SK-N-SH (cell line): Measurements from ENCODE around the gene ADM. TPM values are rescaled to one million over a fixed set of nuclear protein-coding genes. Genes with fewer than 3 reads are reported as not detected.

Experiments used
- CTCF ChIA-PET: fragments of 300-600, 350-600 bp; formaldehyde crosslinking; extraction: SDS; loops from one replicate; lab custom pipeline; 2021; lab: Yijun Ruan, JAX
- POLR2A ChIA-PET: fragments of 350-600 bp; sonication (Branson Sonifier 250); formaldehyde crosslinking; extraction: SDS; loops from one replicate; lab custom pipeline; 2020; ENCODE audit warnings: antibody characterized with exemption, inconsistent platforms; lab: Yijun Ruan, JAX
- DNase-seq: peaks from one replicate; pipeline ENCODE4 v3.0.0; 2012
- H2AFZ ChIP-seq: fragments of 200-600 bp; sonication (generic); 2 replicates; pipeline ENCODE4 v1.8.1; 2016; ENCODE audit warnings: antibody characterized with exemption, mild to moderate bottlenecking, low read depth
- H3F3A ChIP-seq: fragments of 200-600 bp; sonication (generic); replicated peaks from 2 replicates; pipeline ENCODE3; 2016; ENCODE audit warnings: antibody characterized with exemption, mild to moderate bottlenecking; ENCODE audit not compliant: insufficient read depth
- H3K27ac ChIP-seq, 2 experiments: fragments of 200-500 bp in 1 of 2; fragments of 200-600 bp in 1 of 2; sonication (Bioruptor generic) in 1 of 2; sonication (generic), shearing (Covaris generic) in 1 of 2; 2 replicates each; pipeline versions ENCODE4 v1.5.1 to v1.6.1; 2014 to 2016; ENCODE audit warnings: low read depth in 2 of 2, inconsistent platforms in 1 of 2, low read length in 1 of 2, mild to moderate bottlenecking in 1 of 2, mixed read lengths in 1 of 2
- H3K27me3 ChIP-seq: fragments of 200-600 bp; sonication (generic), shearing (Covaris generic); 2 replicates; pipeline ENCODE4 v1.6.1; 2016; ENCODE audit warnings: mixed run types; ENCODE audit not compliant: insufficient read depth
- H3K36me3 ChIP-seq, 2 experiments: fragments of 200-500 bp in 1 of 2; fragments of 200-600 bp in 1 of 2; sonication (Bioruptor generic) in 1 of 2; sonication (generic) in 1 of 2; replicated peaks in 1 of 2; 2 replicates each; pipeline versions ENCODE3 to v1.5.1; 2014 to 2016; ENCODE audit warnings: low read length in 1 of 2, mild to moderate bottlenecking in 1 of 2; ENCODE audit not compliant: insufficient read depth in 2 of 2, control insufficient read depth in 1 of 2
- H3K4me1 ChIP-seq, 2 experiments: fragments of 200-500 bp in 1 of 2; fragments of 200-600 bp in 1 of 2; sonication (Bioruptor generic) in 1 of 2; sonication (generic), shearing (Covaris generic) in 1 of 2; 2 replicates each; pipeline versions ENCODE4 v1.5.1 to v1.6.1; 2014 to 2016; ENCODE audit warnings: low read depth in 1 of 2, low read length in 1 of 2, mixed run types in 1 of 2; ENCODE audit not compliant: insufficient read depth in 2 of 2, control insufficient read depth in 1 of 2
- H3K4me2 ChIP-seq: fragments of 200-600 bp; sonication (generic), shearing (Covaris generic); 2 replicates; pipeline ENCODE4 v1.6.1; 2017; ENCODE audit warnings: mixed run types
- H3K4me3 ChIP-seq, 2 experiments: fragments of 200-500 bp in 1 of 2; fragments of 200-600 bp in 1 of 2; sonication (Bioruptor generic) in 1 of 2; sonication (generic), shearing (Covaris generic) in 1 of 2; 2 replicates each; pipeline versions ENCODE4 v1.5.1 to v1.8.1; 2014 to 2016; ENCODE audit warnings: low read depth in 2 of 2, inconsistent platforms in 1 of 2, low read length in 1 of 2, mild to moderate bottlenecking in 1 of 2, mixed read lengths in 1 of 2, moderate library complexity in 1 of 2
- H3K79me2 ChIP-seq: fragments of 200-600 bp; sonication (generic); 2 replicates; pipeline ENCODE4 v1.8.1; 2017; ENCODE audit warnings: mild to moderate bottlenecking; ENCODE audit not compliant: insufficient read depth
- H3K9ac ChIP-seq: fragments of 200-600 bp; sonication (generic); 2 replicates; pipeline ENCODE4 v1.6.1; 2017; ENCODE audit warnings: mixed run types
- H3K9me2 ChIP-seq: fragments of 200-600 bp; sonication (generic); 2 replicates; pipeline ENCODE4 v1.6.1; 2017; ENCODE audit warnings: mixed run types
- H3K9me3 ChIP-seq: fragments of 200-600 bp; sonication (generic); 2 replicates; pipeline ENCODE4 v1.6.1; 2017; ENCODE audit warnings: mixed run types, mild to moderate bottlenecking, moderate library complexity
- H4K20me1 ChIP-seq: fragments of 200-600 bp; sonication (generic); 2 replicates; pipeline ENCODE4 v1.6.1; 2017; ENCODE audit warnings: mild to moderate bottlenecking, mixed run types; ENCODE audit not compliant: insufficient read depth
- CTCF ChIP-seq: fragments of 200-600 bp; sonication (generic); IDR thresholded peaks from 2 replicates; pipeline ENCODE4 v1.6.1; 2017; ENCODE audit warnings: antibody characterized with exemption, mild to moderate bottlenecking, moderate library complexity
- EZH2phosphoT487 ChIP-seq: fragments of 200-600 bp; sonication (generic); IDR thresholded peaks from 2 replicates; pipeline ENCODE4 v1.6.1; 2017; ENCODE audit warnings: low read depth, mixed run types, mild to moderate bottlenecking, antibody characterized with exemption, moderate library complexity, borderline replicate concordance
- FOSL2 ChIP-seq: IDR thresholded peaks from 2 replicates; pipeline ENCODE4 v1.4.0; 2012; ENCODE audit warnings: low read depth, mild to moderate bottlenecking, moderate library complexity, borderline replicate concordance
- FOXJ3 ChIP-seq: sonication (generic); formaldehyde crosslinking; IDR thresholded peaks from 2 replicates; pipeline ENCODE4 v1.5.1; 2020; ENCODE audit warnings: mild to moderate bottlenecking, missing genetic modification reagents
- JUND ChIP-seq: IDR thresholded peaks from 2 replicates; pipeline ENCODE4 v1.4.0; 2012
- NFIC ChIP-seq: IDR thresholded peaks from 2 replicates; pipeline ENCODE4 v1.4.0; 2012; ENCODE audit warnings: borderline replicate concordance
- NRF1 ChIP-seq: IDR thresholded peaks from 2 replicates; pipeline ENCODE4 v1.6.1; 2012; ENCODE audit warnings: low read depth, mild to moderate bottlenecking, low read length
- POLR2AphosphoS5 ChIP-seq: IDR thresholded peaks from 2 replicates; pipeline ENCODE4 v1.6.1; 2012; ENCODE audit warnings: low read depth, low read length
- RFX5 ChIP-seq: IDR thresholded peaks from 2 replicates; pipeline ENCODE4 v1.6.1; 2012; ENCODE audit warnings: mild to moderate bottlenecking, improper control_type of control experiment, low read length
- SIN3A ChIP-seq: IDR thresholded peaks from 2 replicates; pipeline ENCODE4 v1.6.1; 2012; ENCODE audit warnings: low read depth, mild to moderate bottlenecking, low read length, moderate library complexity, borderline replicate concordance
- USF1 ChIP-seq: IDR thresholded peaks from 2 replicates; pipeline ENCODE4 v1.4.0; 2012; ENCODE audit warnings: low read depth, borderline replicate concordance
- USF2 ChIP-seq: fragments of 150-350 bp; IDR thresholded peaks from 2 replicates; pipeline ENCODE4 v1.6.1; 2017; ENCODE audit warnings: antibody characterized with exemption, low read length, low read depth, borderline replicate concordance
- WGBS: methylation state at CpG from one replicate; pipeline ENCODE4 v1.1.6; 2017; ENCODE audit warnings: low lambda C conversion rate; 5-methylcytosine and 5-hydroxymethylcytosine counted together
- polyA plus RNA-seq, 3 experiments: library from polyadenylated mRNA; depleted of rRNA; stranded (reverse); fragments of >200 nt; gene quantifications; 2 replicates each; pipeline ENCODE4 v1.2.3, GENCODE V29; 2012
- TF ChIP-seq, protein P1 (sequence below): fragments of 150-350 bp; IDR thresholded peaks from 2 replicates; pipeline ENCODE4 v1.6.1; 2016; ENCODE audit warnings: mild to moderate bottlenecking, low read depth, low read length

ADM gene
- polyA plus RNA-seq, 1 of the 3 experiments (the other 2 are of a cell fraction), result 50.6 TPM

GRCh38 chr11:10324474-10324873 lies 19.6 kb downstream of the ADM start:
- Histone ChIP-seq H2AFZ (no peak overlapping the region), H3K4me3 (no peak overlapping the region), H4K20me1 (no peaks in the 10 kb centered on the region), H3K4me2 (peak overlapping the region; percentile 55; the same call in 1 of the 2 replicates), H3K36me3 (no peaks in the 10 kb centered on the region), H3K4me1 (peaks cover 24 to 43% of the 10 kb centered on the region in 2 experiments), H3F3A (peaks cover 41% of the 10 kb centered on the region), H3K27ac (peak overlapping the region; percentile 16 to 97; a peak in 3 of 4 replicates), H3K79me2 (no peaks in the 10 kb centered on the region), H3K9me3 (no peaks in the 10 kb centered on the region), H3K27me3 (no peaks in the 10 kb centered on the region), H3K9me2 (no peaks in the 10 kb centered on the region), H3K9ac (no peak overlapping the region)
- TF ChIP-seq RFX5 (no peak), SIN3A (no peak), FOSL2 (no peak), NRF1 (no peak), JUND (no peak), USF2 (no peak), FOXJ3 (no peak), USF1 (no peak), NFIC (no peak), EZH2phosphoT487 (no peak), CTCF (no peak), POLR2AphosphoS5 (no peak)
- TF ChIP-seq, protein P1, sequence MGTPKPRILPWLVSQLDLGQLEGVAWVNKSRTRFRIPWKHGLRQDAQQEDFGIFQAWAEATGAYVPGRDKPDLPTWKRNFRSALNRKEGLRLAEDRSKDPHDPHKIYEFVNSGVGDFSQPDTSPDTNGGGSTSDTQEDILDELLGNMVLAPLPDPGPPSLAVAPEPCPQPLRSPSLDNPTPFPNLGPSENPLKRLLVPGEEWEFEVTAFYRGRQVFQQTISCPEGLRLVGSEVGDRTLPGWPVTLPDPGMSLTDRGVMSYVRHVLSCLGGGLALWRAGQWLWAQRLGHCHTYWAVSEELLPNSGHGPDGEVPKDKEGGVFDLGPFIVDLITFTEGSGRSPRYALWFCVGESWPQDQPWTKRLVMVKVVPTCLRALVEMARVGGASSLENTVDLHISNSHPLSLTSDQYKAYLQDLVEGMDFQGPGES, result no peak
- ChIA-PET CTCF (interaction anchor here (0.5 to 2.6 kb wide), 13 partner anchors 8 to 1464 kb away, joined by 3 to 10 read pairs (median 4); partner anchors contain the start of gene ADM), POLR2A (interaction anchor here (1.5 kb wide), 1 partner anchor 20 kb away, joined by 4 read pairs; the partner anchor contains the start of gene ADM)
- DNase-seq, result no peak
- 84% methylated on average over 3 of the region's 3 CpGs for WGBS
